Measurements from ENCODE around the gene RASSF3.

RASSF3 gene

DNA sequence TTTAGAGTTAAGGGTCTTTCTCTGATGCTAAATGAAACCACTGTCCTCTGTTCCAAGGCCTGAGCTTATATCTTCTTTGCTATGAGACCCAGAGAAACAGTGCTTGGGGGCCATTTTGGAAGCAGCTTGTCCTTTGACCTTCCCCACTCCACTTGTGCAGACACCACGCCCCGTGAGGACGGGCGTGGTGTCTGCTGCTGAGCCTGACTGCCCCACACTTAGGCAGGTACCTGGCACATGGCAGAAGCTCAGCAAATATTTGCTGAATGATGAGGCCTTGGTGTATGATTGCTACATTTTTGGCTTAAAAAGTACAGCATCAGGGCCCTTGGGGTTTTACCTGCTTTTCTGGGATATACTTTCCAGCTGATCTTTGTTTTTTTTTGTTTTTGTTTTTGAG is 69.9 kb downstream of the RASSF3 start:
- TF ChIP-seq GATA3 (IDR thresholded peaks at IDR 0.05; ENCODE audit: low read depth, low read length) (no peak), GATA2 (IDR thresholded peaks at IDR 0.05; ENCODE audit: low read depth, low read length) (no peak)

DNA sequence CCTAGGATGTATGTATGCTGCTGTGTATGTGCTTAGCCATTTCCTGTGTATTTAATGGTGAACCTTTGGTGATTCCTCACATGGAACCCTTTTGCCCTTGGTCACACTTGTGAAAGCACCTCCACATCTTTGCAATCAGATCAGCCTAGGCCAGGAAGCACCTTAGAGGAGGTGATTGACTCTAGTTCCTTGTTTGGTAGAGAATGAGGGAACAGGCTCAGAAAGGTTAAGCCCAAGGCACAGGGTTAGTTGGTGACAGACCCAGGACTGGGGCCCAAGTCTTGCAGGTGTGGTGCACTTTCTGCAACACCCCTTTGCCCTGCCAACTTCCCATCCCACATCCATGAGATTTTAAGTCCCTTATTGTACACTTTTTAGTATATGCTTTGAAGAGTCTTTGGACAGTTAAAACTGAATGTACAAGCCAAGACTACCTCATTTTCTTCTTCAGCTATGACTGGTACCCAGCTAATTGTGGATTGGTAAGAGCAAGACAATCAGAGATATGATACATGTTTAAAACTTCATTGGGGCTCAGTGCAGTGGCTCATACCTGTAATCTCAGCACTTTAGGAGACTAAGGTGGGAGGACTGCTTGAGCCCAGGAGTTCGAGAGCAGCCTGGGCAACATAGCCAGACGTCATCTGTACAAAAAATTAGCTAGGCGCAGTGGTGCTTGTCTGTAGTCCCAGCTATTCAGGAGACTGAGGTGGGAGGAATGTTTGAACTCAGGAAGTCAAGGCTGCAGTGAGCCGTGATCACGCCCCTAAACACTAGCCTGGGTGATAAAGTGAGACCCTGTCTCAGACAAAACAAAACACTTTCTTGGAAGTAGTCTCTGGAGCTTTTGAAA is 71.1 kb downstream of the RASSF3 start:
- TF ChIP-seq GATA2 (IDR thresholded peaks at IDR 0.05; ENCODE audit: low read depth, low read length) (no peak), GATA3 (IDR thresholded peaks at IDR 0.05; ENCODE audit: low read depth, low read length) (no peak)

DNA sequence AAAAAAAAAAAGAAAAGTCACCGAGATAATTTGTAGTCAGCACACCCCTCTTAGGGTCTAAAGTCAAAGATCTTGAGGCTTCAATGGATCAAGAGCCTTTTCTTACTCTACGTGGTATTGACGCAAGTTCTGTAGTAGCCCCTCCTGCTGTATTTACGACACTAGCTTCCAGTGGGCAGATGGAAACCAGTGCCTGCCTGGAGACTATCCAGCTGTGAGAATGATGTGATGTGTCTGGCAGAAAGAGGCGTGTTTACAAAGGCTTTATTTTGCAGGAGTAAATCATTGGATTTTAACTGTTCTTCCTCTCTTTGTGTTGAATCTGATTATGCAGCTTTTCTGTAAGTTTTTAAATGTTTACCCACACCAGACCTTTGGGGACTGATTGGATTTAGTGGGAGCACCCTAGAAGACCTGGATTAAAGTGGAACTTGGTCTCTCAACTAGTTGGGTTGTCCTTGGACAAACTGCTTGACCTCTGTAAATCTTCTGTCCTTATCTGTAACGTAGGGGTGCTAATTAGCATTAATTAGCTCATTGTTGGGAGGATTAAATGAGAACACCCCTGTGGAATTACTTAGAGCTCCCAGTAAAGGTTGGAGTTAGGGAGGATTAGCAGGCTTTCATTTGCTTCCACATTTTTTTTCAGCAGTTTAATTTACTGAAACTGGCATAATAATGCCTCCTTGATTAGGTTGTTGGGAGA is 72.4 kb downstream of the RASSF3 start:
- no peak for TF ChIP-seq GATA3 (IDR thresholded peaks at IDR 0.05; ENCODE audit: low read depth, low read length)
- TF ChIP-seq GATA2 (IDR thresholded peaks at IDR 0.05; ENCODE audit: low read depth, low read length): no peak

DNA sequence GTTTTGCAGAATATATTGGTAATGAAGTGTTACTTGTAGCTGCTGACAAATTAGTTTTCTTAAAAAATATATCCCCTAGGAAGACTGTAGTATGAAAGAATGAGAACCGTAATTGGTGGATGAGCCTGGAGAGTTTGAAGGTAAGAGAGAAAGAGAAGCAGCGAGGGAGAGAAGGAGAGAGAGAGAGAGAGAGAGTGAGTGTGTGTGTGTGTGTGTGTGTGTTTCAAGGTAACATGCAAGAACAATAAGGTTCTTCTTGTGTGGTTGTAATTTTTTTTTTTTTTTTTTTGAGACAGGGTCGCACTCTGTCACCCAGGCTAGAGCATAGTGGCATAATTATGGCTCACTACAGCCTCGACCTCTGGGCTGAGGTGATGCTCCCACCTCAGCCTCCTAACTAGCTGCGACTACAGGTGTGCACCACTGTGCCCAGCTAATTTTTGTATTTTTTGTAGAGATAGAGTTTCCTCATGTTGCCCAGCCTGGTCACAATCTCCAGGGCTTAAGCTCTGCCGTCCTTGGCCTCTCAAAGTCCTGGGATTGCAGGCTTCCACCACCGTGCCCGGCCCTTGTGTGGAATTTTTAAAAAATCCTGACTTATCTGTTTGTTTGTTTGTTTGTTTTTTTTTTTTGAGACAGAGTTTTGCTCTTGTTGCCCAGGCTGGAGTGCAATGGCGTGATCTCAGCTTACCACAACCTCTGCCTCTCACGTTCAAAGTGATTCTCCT is 73.7 kb downstream of the RASSF3 start:
- no peak for TF ChIP-seq GATA2 (IDR thresholded peaks at IDR 0.05; ENCODE audit: low read depth, low read length)
- no peak for TF ChIP-seq GATA3 (IDR thresholded peaks at IDR 0.05; ENCODE audit: low read depth, low read length)

DNA sequence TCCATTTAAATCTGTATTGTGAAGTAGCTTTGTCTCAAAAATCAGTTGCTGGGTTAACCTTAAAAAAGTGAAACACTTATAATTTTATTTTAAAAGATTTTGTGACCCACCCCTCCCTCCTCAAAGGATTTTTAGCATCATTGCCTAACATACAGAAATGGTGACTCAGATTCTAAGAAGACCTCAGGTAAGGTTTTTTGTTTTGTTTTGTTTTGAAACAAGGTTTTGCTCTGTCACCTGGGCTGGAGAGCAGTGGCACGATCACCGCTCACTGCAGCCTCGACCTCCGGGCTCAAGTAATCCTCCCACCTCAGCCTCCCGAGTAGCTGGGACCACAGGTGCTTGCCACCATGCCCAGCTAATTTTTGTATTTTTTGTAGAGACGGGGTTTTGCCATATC is 74.8 kb downstream of the RASSF3 start:
- TF ChIP-seq GATA2 (IDR thresholded peaks at IDR 0.05; ENCODE audit: low read depth, low read length) (no peak), GATA3 (IDR thresholded peaks at IDR 0.05; ENCODE audit: low read depth, low read length) (no peak)

DNA sequence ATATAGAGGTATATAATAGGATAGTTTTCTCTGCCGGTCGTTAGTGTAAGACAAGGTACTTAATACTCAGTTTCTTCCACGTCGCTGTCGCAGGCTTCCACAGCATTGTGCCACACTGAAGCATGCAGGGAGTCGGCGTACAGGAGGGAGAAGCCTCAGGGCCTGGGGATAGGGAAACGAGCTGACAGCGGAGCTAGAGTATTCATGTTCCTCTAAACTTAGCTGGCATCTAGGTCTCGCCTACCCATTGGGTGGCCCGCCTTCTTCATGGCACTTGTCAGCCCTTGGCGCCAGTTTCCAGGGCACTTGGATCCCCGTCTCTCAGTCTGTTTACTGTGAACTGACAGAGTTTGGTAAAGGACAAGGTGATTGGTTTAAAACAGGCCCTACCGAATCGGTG is 75.3 kb downstream of the RASSF3 start:
- no peak for TF ChIP-seq GATA3 (IDR thresholded peaks at IDR 0.05; ENCODE audit: low read depth, low read length)
- no peak for TF ChIP-seq GATA2 (IDR thresholded peaks at IDR 0.05; ENCODE audit: low read depth, low read length)

DNA sequence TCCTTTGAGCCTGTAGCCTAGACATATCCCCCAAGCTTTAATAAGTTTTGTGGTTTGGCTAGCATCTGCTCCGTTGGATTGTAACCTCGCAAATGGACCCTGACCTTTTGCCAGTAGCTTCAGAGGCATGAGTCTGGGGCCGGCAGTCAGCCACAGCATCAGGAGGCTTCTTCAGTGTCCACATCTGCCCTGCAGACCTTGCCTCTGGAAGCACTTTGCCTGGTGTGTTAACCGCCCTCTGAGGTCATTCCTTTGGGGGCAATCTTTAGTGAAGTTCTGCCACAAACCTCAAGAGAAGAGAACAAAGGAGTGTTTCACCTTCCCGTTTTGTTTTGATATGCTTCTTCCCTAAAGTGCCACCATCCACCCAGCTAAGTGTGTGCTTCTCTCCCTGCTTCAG is 77.5 kb downstream of the RASSF3 start:
- TF ChIP-seq GATA2 (IDR thresholded peaks at IDR 0.05; ENCODE audit: low read depth, low read length) (no peak), GATA3 (IDR thresholded peaks at IDR 0.05; ENCODE audit: low read depth, low read length) (no peak)

DNA sequence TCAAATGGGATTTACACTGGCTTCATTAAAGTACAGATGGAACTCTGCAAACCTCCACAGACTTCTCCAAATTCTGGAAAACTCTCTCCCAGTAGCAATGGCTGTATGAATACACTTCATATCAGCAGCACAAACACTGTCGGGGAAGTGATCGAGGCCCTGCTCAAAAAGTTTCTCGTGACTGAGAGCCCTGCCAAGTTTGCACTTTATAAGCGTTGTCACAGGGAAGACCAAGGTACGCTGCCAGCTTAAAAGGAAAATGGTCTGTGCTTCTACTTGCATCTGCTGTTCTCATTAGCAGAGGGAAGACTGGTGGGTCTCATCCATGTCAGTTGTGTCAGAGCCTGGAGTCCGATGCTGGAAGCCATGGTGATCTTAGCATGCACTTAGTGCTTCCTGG is 77.9 kb downstream of the RASSF3 start:
- TF ChIP-seq GATA2 (IDR thresholded peaks at IDR 0.05; ENCODE audit: low read depth, low read length) (no peak), GATA3 (IDR thresholded peaks at IDR 0.05; ENCODE audit: low read depth, low read length) (no peak)

DNA sequence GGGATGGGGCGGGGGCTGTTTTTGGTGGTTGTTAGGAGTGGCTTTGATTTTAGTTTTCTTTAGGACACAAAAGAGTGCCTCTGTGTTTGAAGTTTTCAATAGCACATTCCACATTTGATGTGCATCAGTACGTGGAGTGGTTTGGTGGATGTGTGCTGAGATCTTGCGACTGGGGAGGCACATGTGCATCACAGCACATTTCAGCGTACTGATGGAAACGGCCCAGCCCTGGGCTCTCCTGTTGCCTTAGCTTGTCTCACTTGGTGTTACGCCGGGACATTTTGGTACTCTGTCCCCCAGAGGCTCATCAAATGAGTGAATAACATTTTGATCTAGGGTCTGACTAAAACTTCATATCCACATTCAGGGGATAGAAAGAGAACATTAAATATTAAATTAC is 78.4 kb downstream of the RASSF3 start:
- TF ChIP-seq GATA3 (IDR thresholded peaks at IDR 0.05; ENCODE audit: low read depth, low read length) (no peak), GATA2 (IDR thresholded peaks at IDR 0.05; ENCODE audit: low read depth, low read length) (no peak)

DNA sequence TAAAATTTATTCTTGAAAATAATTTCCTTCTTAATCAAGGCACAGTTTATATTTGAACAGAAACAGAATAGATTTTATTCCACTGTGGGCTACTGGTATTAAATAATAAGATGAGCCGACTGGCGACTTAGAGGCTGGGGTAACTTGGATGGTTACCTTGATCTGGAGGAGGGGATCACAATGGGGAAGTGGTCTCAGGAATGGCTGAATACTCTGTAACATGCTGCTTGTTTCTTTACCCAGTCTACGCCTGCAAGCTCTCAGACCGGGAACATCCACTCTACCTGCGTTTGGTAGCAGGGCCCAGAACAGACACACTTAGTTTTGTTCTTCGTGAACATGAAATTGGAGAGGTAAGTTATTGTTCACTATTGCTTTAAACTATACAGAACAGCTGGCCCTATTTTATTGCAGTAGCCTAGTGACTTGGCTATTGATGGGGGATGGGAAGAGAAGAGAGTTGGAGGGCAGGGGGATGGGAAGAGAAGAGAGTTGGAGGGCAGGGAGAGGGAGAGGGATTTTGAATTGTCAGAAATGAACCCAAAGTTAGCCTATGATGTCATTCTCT is 81.0 kb downstream of the RASSF3 start:
- TF ChIP-seq GATA2 (IDR thresholded peaks at IDR 0.05; ENCODE audit: low read depth, low read length): no peak
- no peak for TF ChIP-seq GATA3 (IDR thresholded peaks at IDR 0.05; ENCODE audit: low read depth, low read length)

DNA sequence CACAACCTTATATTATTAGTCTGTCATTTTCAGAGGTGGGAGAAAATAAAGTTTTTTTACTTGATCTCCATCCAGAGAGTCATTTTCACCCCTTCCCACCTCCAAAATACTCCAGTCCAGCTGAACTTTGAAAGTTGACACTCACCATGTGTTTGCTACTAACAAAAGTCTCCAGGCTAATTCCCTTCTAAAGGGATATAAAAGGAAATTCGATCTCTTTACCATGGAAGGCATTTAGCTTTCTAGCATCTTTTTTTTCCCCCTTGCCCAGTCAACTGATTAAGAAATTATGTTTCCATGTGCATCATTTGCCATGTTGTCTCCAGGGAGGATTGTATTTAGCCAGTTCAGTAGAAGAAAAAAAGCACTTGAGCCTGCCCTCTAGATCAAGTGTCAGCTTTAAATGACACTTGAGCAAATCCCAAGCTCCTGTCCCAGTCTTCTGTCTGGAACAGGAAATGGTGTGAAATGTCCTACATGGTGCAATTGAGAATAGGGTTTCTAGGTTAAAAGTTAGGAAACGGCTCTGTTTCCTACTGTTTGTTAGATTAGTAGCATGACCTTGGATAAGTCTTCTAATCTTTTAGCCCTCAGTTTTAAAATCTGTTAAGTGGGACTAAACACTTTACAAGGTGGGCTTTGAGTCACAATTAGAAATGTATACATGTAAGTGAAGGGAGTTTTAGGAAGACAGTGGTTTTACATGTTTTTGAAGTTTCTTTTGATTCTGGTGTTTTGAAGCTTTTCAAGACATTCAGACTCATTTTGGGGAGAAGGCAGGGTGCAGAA is 81.7 kb downstream of the RASSF3 start:
- TF ChIP-seq GATA3 (IDR thresholded peaks at IDR 0.05; ENCODE audit: low read depth, low read length) (no peak), GATA2 (IDR thresholded peaks at IDR 0.05; ENCODE audit: low read depth, low read length) (no peak)

DNA sequence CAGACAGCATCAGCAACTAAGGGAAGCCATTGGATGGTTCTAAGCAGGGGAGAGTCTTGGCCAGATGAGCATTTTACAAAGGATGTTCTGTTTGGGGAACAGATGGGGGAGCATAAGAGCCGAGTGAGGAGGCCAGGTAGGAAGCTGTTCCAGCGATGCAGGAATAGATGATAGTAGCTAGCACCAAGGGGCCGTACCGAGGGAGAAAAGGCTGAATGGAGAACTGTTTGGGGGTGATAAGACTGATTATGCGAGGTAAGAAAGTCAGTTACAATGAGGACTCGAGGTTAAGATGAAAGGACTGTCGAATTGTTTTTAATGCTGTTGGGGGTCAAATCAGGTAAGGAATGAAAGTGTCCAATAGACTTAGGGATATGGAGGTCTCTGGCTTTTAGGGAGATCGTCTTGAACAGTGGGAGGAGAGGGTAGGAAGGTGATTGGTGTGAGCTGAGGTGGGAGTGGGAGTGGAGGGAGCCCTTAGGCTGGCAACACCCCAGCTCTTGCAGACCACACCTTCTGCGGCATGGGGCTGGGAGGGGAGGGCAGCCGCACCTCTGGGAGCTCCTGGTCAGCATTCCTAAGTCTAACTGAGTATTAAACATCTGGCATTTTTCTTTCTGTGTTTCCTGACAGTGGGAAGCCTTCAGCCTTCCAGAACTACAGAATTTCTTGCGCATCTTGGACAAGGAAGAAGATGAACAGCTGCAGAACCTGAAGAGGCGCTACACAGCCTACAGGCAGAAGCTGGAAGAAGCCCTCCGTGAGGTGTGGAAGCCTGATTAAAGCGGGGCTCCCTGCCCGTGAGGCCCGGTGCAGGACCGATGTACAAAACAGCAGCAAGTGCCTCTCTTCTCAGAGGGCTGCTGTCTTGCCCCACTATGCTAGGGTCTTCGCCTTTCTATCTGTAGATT is 84.1 kb downstream of the RASSF3 start:
- no peak for TF ChIP-seq GATA3 (IDR thresholded peaks at IDR 0.05; ENCODE audit: low read depth, low read length)
- no peak for TF ChIP-seq GATA2 (IDR thresholded peaks at IDR 0.05; ENCODE audit: low read depth, low read length)

Data from SH-SY5Y (cell line).